Muscle layer of duodenum (tissue), 2 donors: ENCODE results near the gene CYP1B1.
"Not testable (repeated sequence)": the region's sequence is repeated elsewhere in the genome, so short reads cannot be mapped to it uniquely, and the experiment has no call there.

ENCODE experiments used
- H3K27ac ChIP-seq: one replicate; pipeline ENCODE4 v1.7.0; 2013; ENCODE audit warnings: mild to moderate bottlenecking, low read length
- H3K27me3 ChIP-seq: one replicate; pipeline ENCODE4 v1.7.0; 2013; ENCODE audit warnings: low read depth, mild to moderate bottlenecking, control low read depth, low read length
- H3K36me3 ChIP-seq, 2 donors: one replicate each; pipeline ENCODE4 v1.7.0; 2013; ENCODE audit warnings: low read length in 2 of 2, control low read depth in 1 of 2, mild to moderate bottlenecking in 1 of 2; ENCODE audit not compliant: insufficient read depth in 2 of 2, control insufficient read depth in 1 of 2
- H3K4me1 ChIP-seq, 2 donors: one replicate each; pipeline ENCODE4 v1.7.0; 2013; ENCODE audit warnings: low read length in 2 of 2, mild to moderate bottlenecking in 2 of 2, control low read depth in 1 of 2, moderate library complexity in 1 of 2; ENCODE audit not compliant: insufficient read depth in 2 of 2, control insufficient read depth in 1 of 2
- H3K4me3 ChIP-seq, 2 donors: one replicate each; pipeline ENCODE4 v1.7.0; 2013; ENCODE audit warnings: low read length in 2 of 2, low read depth in 1 of 2, mild to moderate bottlenecking in 1 of 2
- H3K9me3 ChIP-seq, 2 donors: one replicate each; pipeline ENCODE4 v1.7.0; 2013; ENCODE audit warnings: low read length in 2 of 2, control low read depth in 1 of 2, mild to moderate bottlenecking in 1 of 2; ENCODE audit not compliant: control insufficient read depth in 1 of 2
- donor health status: healthy.

The CYP1B1 gene

GRCh38 chr2:38084556-38084955, 8.6 kb upstream of the CYP1B1 start:
- H3K27ac ChIP-seq, H3K9me3 ChIP-seq, H3K4me1 ChIP-seq, H3K4me3 ChIP-seq, H3K27me3 ChIP-seq, H3K36me3 ChIP-seq: not testable (repeated sequence)

DNA sequence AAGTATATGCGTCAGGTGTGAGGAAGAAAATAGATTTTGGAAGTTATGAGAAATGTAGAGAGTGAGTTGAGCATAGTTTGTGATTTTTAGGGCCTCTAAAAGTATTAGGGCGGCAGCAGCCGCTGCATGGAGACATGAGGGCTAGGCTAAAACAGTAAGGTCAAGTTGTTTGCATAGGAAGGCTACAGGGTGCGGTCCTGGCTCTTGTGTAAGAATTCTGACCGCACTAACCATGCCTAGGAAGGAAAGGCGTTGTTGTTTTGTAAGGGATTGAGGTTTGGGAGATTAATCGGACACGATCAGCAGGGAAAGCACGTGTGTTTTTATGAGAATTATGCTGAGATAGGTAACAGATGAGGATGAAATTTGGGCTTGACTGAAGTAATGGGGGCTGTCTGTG, 6.8 kb upstream of the CYP1B1 start:
- not testable (repeated sequence) for H3K27ac ChIP-seq, H3K27me3 ChIP-seq

GRCh38 chr2:38080346-38080745, 4.4 kb upstream of the CYP1B1 start:
- Histone ChIP-seq H3K4me3 (no peak overlapping the region), H3K36me3 (no peaks in the 10 kb centered on the region), H3K4me1 (peaks cover 0 to 15% of the 10 kb centered on the region in 2 donors), H3K27me3 (peaks cover 2% of the 10 kb centered on the region), H3K9me3 (no peaks in the 10 kb centered on the region), H3K27ac (no peak overlapping the region)

More for the DNA sequence above, 6.8 kb upstream of the CYP1B1 start:
- H3K4me3 ChIP-seq, H3K9me3 ChIP-seq, H3K4me1 ChIP-seq, H3K36me3 ChIP-seq: not testable (repeated sequence)

GRCh38 chr2:38079116-38080052, 3.4 kb upstream of the CYP1B1 start:
- Histone ChIP-seq H3K36me3 (no peaks in the 10 kb centered on the region), H3K27ac (no peak overlapping the region), H3K9me3 (no peaks in the 10 kb centered on the region), H3K4me1 (peaks cover 0 to 25% of the 10 kb centered on the region in 2 donors), H3K27me3 (peaks cover 5% of the 10 kb centered on the region), H3K4me3 (no peak overlapping the region)

DNA sequence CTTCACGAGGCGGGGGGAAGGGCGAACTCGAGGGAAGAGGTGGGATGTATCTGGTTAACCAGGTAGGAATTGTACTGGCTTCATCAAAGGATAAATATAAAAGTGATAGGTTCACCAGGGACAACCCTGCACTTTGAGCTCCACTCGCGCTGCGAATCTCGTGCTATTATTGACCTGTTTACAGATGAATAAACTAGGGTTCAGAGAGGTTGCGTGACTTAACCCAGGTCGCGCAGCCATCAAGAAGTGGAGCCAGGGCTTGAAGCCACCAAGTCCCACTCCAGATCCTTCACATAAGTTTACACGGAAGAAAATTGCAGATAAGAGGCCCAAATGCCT, 1.4 kb upstream of the CYP1B1 start:
- no peaks in the 10 kb centered on the region for H3K36me3 ChIP-seq

DNA sequence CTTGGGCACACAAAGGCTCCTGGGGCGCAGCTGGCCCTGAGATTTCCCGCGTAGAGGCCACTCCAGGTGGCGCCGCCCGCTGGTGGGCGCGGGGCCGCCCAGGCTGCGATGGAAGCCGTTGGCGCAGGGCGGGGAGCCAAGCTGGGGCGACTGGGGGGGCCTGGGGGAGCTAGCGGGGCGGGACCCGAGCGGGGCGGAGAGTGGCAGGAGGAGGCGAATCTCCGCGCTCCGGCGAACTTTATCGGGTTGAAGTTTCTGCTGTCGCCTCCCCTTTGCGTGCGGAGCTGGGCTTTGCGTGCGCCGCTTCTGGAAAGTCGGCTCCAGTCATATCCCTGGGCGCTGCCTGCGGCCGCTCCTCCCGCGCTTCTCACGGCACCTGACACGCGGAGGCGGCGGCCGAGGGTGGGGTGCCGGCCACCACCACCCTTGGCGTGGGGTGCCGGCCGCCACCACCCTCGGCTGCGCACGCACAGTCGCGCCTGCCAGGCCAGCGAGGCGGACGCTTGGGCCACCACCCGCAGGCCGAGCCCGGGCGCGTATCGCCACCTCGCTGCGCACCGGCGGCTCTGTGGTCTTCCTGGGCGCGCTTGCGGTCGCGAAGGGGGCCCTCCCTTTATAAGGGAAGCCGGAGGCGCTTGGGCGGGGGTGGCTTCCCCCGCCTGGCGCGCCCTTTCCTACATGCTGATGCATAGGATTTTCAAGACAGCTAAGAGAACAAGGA, 919 bp upstream of the CYP1B1 start:
- peak overlapping the region; percentile 59 to 68 for H3K4me3 ChIP-seq
- H3K4me1 ChIP-seq = peaks cover 0 to 39% of the 10 kb centered on the region in 2 donors
- peaks cover 5% of the 10 kb centered on the region for H3K27me3 ChIP-seq
- H3K36me3 ChIP-seq = no peaks in the 10 kb centered on the region
- no peaks in the 10 kb centered on the region for H3K9me3 ChIP-seq
- H3K27ac ChIP-seq = peak overlapping the region; percentile 75

More for the DNA sequence above, 1.4 kb upstream of the CYP1B1 start:
- peak overlapping the region; percentile 50 to 68 for H3K4me3 ChIP-seq
- H3K27me3 ChIP-seq = peaks cover 5% of the 10 kb centered on the region
- H3K9me3 ChIP-seq = no peaks in the 10 kb centered on the region
- H3K27ac ChIP-seq = peak overlapping the region; percentile 75
- peaks cover 0 to 38% of the 10 kb centered on the region in 2 donors for H3K4me1 ChIP-seq

GRCh38 chr2:38076152-38076709, 280 bp upstream of the CYP1B1 start:
- Histone ChIP-seq H3K27ac (peak overlapping the region; percentile 69), H3K9me3 (no peaks in the 10 kb centered on the region), H3K4me1 (peaks cover 0 to 39% of the 10 kb centered on the region in 2 donors), H3K36me3 (no peaks in the 10 kb centered on the region), H3K27me3 (peaks cover 5% of the 10 kb centered on the region), H3K4me3 (peak overlapping the region; percentile 59 to 68)

DNA sequence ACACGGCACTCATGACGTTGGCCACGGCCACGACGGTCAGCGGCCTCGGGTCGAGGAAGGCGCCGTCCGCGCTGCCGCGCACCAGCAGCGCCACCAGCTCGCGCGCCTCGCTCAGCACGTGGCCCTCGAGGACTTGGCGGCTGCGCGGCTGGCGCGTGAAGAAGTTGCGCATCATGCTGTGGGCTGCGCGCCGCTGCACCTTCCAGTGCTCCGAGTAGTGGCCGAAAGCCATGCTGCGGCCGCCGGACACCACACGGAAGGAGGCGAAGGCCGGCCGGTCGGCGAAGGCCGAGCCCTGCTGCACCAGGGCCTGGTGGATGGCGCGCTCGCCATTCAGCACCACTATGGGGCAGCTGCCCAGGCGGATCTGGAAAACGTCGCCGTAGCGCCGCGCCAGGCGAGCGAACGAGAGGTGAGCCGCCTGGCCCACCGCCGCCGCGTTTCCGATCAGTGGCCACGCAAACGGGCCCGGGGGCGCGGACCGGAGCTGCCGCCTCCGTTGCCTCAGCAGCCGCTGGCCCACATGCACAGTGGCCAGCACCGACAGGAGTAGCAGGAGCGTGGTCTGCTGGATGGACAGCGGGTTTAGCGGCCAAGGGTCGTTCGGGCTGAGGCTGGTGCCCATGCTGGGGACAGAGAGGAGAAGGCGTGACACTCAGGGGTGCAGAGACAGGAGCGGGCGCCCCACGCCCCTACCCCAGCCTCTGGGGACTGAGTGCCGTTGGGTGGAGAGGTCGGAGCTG, 1.0 kb downstream of the CYP1B1 start:
- H3K9me3 ChIP-seq = no peaks in the 10 kb centered on the region
- peaks cover 5% of the 10 kb centered on the region for H3K27me3 ChIP-seq
- peaks cover 0 to 39% of the 10 kb centered on the region in 2 donors for H3K4me1 ChIP-seq
- H3K36me3 ChIP-seq = peaks cover 7 to 9% of the 10 kb centered on the region in 2 donors
- H3K4me3 ChIP-seq = peak overlapping the region; percentile 59 to 68
- H3K27ac ChIP-seq = no peak overlapping the region

DNA sequence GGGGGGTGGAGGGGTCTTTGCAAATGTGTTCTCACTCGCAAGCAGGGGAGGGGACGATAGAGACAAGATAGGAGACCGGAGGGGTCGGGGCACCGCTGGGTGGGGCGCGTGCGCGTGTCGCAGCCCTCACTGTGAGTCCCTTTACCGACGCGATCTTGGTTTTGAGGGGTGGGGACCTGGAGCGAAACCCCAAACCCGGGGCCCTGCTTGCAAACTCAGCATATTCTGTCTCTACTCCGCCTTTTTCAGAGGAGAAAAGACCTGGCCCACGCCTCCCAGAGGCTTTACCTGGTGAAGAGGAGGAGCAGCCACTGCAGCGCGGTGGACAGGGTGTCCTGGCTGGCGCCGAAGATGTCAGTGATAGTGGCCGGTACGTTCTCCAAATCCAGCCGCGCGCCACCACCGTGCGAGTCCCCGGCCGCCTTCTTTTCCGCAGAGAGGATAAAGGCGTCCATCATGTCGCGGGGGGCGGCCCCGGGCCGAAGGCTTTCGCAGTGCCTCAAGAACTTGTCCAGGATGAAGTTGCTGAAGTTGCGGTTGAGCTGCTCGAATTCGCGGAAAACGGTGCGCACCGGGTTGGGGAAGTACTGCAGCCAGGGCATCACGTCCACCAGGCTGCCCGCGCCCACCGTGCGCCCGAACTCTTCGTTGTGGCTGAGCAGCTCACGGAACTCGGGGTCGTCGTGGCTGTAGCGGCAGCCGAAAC, 1.7 kb downstream of the CYP1B1 start:
- H3K36me3 ChIP-seq = peaks cover 7 to 9% of the 10 kb centered on the region in 2 donors
- peaks cover 0 to 39% of the 10 kb centered on the region in 2 donors for H3K4me1 ChIP-seq
- H3K27ac ChIP-seq = no peak overlapping the region
- H3K9me3 ChIP-seq = no peaks in the 10 kb centered on the region
- H3K4me3 ChIP-seq = peak overlapping the region; percentile 47 to 68
- H3K27me3 ChIP-seq = peaks cover 5% of the 10 kb centered on the region

DNA sequence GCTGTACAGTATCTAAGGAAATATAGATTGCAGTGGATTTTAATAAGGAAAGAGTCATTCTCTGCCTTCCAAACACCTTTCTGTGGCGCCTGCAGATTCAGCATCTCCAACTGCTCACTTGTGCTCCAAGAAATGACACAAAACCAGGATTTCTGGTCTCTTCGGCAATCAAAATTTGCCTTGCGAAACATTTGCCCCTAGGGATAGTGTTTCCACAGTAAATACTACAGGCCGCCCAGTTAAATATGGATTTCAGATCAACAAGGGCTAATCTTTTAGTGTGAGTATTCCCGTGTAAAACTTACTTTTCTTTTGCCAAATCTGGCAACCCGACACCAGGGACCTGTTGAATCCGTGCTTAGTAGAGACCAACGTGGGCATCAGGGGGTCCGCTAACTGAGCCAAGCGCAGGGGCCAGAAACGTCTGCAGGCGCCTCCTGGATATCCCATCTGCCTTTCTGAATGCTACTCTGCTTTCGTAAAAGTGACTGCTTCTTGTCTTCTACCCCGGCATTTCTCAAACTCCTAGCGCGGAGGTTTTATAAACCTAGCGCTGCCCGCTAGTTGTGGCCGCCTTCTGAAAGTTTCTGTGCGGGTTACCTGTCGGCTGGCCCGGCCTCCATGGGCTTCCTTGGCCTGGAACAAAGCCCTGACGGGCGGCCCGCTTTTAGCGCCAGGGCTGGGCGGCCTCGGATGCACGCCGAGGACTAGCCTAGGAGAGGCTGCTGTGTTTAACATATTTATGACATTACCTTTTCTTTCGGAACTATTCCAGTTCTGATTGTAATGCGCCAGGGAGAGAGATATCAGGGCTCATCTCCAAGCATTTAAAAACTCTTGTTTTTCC, 2.5 kb downstream of the CYP1B1 start:
- peaks cover 0 to 39% of the 10 kb centered on the region in 2 donors for H3K4me1 ChIP-seq
- H3K9me3 ChIP-seq = no peaks in the 10 kb centered on the region
- H3K27me3 ChIP-seq = peaks cover 5% of the 10 kb centered on the region
- H3K36me3 ChIP-seq = peaks cover 7 to 9% of the 10 kb centered on the region in 2 donors
- H3K4me3 ChIP-seq = peak overlapping the region; percentile 47 to 68
- no peak overlapping the region for H3K27ac ChIP-seq
